Prostate gland (tissue), 2 donors: ENCODE data around the gene ULK1.

ENCODE experiments used
- POLR2A ChIP-seq: fragments of 450-650 bp; IDR thresholded peaks from one replicate; pipeline ENCODE4 v1.6.1; 2016; ENCODE audit warnings: antibody characterized with exemption, mild to moderate bottlenecking
- POLR2AphosphoS5 ChIP-seq: sonication (generic); formaldehyde crosslinking; IDR thresholded peaks from one replicate; pipeline ENCODE4 v1.6.1; 2017; ENCODE audit warnings: antibody characterized with exemption
- TF ChIP-seq, protein P1 (sequence below), 4 experiments: fragments of 200-600 bp in 2 of 4; fragments of 450-650 bp in 2 of 4; sonication (generic) in 2 of 4; IDR thresholded peaks; 1 replicate in 3 of 4; 2 replicates in 1 of 4; pipeline ENCODE4 v1.5.1; 2016 to 2019; ENCODE audit warnings: antibody characterized with exemption in 4 of 4, mild to moderate bottlenecking in 2 of 4, moderate library complexity in 2 of 4

DNA sequence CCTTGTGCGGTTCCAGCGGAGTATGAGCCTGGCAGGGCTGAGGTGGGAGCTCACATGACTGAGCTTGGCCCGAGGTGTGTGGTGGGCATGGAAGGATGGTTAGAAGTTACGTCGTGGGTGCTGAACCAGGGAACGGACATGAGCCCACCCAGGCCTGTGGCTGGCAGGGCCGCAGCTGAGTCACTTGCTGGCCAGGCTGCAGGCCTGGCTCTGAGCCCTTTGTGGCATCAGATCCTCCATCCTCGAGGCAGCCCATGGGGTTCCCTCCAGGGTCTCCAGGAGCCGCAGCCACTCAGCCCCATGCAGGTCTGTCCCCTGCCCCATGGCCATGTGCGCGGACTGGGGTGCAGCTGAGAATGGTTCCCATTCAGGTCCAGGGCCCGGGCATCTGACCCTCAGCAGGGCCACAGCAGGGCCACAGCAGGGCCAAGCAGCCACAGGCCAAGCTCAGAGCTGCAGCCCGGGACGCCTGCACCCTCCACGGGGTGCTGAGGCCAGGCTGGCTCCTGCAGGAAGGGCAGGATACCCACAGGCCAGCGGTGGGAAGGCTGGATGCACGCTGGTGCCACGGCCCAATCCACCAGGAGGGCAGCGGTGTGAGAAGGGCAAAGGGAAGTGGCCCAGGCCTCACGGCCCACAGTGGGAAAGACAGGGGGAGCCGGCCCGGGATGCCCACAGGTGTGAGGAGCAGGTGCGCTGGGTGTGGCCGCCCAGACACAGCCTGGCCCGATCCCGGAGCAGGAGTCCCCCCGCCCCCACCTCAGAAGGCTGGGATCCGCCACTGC lies 26.3 kb upstream of the ULK1 start:
- TF ChIP-seq POLR2AphosphoS5 (no peak), POLR2A (no peak)
- TF ChIP-seq, protein P1, sequence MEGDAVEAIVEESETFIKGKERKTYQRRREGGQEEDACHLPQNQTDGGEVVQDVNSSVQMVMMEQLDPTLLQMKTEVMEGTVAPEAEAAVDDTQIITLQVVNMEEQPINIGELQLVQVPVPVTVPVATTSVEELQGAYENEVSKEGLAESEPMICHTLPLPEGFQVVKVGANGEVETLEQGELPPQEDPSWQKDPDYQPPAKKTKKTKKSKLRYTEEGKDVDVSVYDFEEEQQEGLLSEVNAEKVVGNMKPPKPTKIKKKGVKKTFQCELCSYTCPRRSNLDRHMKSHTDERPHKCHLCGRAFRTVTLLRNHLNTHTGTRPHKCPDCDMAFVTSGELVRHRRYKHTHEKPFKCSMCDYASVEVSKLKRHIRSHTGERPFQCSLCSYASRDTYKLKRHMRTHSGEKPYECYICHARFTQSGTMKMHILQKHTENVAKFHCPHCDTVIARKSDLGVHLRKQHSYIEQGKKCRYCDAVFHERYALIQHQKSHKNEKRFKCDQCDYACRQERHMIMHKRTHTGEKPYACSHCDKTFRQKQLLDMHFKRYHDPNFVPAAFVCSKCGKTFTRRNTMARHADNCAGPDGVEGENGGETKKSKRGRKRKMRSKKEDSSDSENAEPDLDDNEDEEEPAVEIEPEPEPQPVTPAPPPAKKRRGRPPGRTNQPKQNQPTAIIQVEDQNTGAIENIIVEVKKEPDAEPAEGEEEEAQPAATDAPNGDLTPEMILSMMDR (IDR thresholded peaks at IDR 0.05): no peak
